H9 (cell line): ENCODE measurements around the gene RBPJ. TPM values are rescaled to one million over a fixed set of nuclear protein-coding genes. Genes with fewer than 3 reads are reported as not detected.

Source experiments
- DNase-seq: peaks from one replicate; pipeline ENCODE4 v3.0.0-alpha.2; 2017
- H2AFZ ChIP-seq: one replicate; pipeline ENCODE4 v1.6.1; 2013; ENCODE audit warnings: mild to moderate bottlenecking, low read length, control low read depth, moderate library complexity
- H2AK5ac ChIP-seq: 2 replicates; pipeline ENCODE4 v1.6.1; 2013; ENCODE audit warnings: low read length, control low read depth, mixed read lengths; ENCODE audit not compliant: insufficient read length
- H2BK120ac ChIP-seq: one replicate; pipeline ENCODE4 v1.6.1; 2013; ENCODE audit warnings: low read depth, mild to moderate bottlenecking, low read length, control low read depth, inconsistent platforms; ENCODE audit not compliant: poor library complexity, severe bottlenecking
- H2BK12ac ChIP-seq: 2 replicates; pipeline ENCODE4 v1.6.1; 2013; ENCODE audit warnings: low read length, control low read depth, mixed read lengths, low read depth; ENCODE audit not compliant: insufficient read length
- H2BK15ac ChIP-seq: 2 replicates; pipeline ENCODE4 v1.6.1; 2013; ENCODE audit warnings: low read depth, low read length, control low read depth
- H2BK20ac ChIP-seq: one replicate; pipeline ENCODE4 v1.6.1; 2013; ENCODE audit warnings: low read depth, mild to moderate bottlenecking, low read length, control low read depth, inconsistent platforms; ENCODE audit not compliant: poor library complexity, severe bottlenecking
- H2BK5ac ChIP-seq: 2 replicates; pipeline ENCODE4 v1.6.1; 2013; ENCODE audit warnings: low read length, control low read depth, mixed read lengths; ENCODE audit not compliant: insufficient read length
- H3K14ac ChIP-seq: 2 replicates; pipeline ENCODE4 v1.6.1; 2013; ENCODE audit warnings: low read length, control low read depth; ENCODE audit not compliant: insufficient read depth
- H3K18ac ChIP-seq: 2 replicates; pipeline ENCODE4 v1.6.1; 2013; ENCODE audit warnings: low read depth, mild to moderate bottlenecking, mixed read lengths, low read length, control low read depth; ENCODE audit not compliant: insufficient read length
- H3K23ac ChIP-seq: 2 replicates; pipeline ENCODE4 v1.6.1; 2013; ENCODE audit warnings: low read length, control low read depth, mixed read lengths, low read depth; ENCODE audit not compliant: insufficient read length
- H3K23me2 ChIP-seq: 2 replicates; pipeline ENCODE4 v1.6.1; 2013; ENCODE audit warnings: low read depth, mild to moderate bottlenecking, mixed read lengths, low read length, control low read depth; ENCODE audit not compliant: insufficient read length, poor library complexity, severe bottlenecking
- H3K27ac ChIP-seq: 2 replicates; pipeline ENCODE4 v1.5.1; 2013; ENCODE audit warnings: low read length, control low read depth, mixed read lengths, low read depth; ENCODE audit not compliant: insufficient read length
- H3K27me3 ChIP-seq: 2 replicates; pipeline ENCODE4 v1.6.1; 2013; ENCODE audit warnings: low read length, control low read depth, inconsistent platforms; ENCODE audit not compliant: insufficient read depth
- H3K4ac ChIP-seq: 2 replicates; pipeline ENCODE4 v1.6.1; 2013; ENCODE audit warnings: low read depth, mild to moderate bottlenecking, control low read depth, inconsistent platforms, low read length, moderate library complexity
- H3K4me1 ChIP-seq: 2 replicates; pipeline ENCODE4 v1.6.1; 2013; ENCODE audit warnings: low read length, control low read depth, inconsistent platforms; ENCODE audit not compliant: insufficient read depth
- H3K4me2 ChIP-seq: 2 replicates; pipeline ENCODE4 v1.6.1; 2013; ENCODE audit warnings: low read length, control low read depth, mixed read lengths; ENCODE audit not compliant: insufficient read length, insufficient read depth
- H3K56ac ChIP-seq: 2 replicates; pipeline ENCODE4 v1.6.1; 2013; ENCODE audit warnings: low read depth, mild to moderate bottlenecking, mixed read lengths, low read length, control low read depth; ENCODE audit not compliant: insufficient read length
- H3K79me1 ChIP-seq: 2 replicates; pipeline ENCODE4 v1.6.1; 2013; ENCODE audit warnings: low read depth, mild to moderate bottlenecking, moderate library complexity, low read length, control low read depth, inconsistent platforms; ENCODE audit not compliant: insufficient read depth, poor library complexity, severe bottlenecking
- H3K79me2 ChIP-seq: 2 replicates; pipeline ENCODE4 v1.6.1; 2013; ENCODE audit warnings: low read length, control low read depth, inconsistent platforms; ENCODE audit not compliant: insufficient read depth
- H3K9ac ChIP-seq: 2 replicates; pipeline ENCODE4 v1.6.1; 2013; ENCODE audit warnings: low read length, control low read depth, mixed read lengths; ENCODE audit not compliant: insufficient read length; ENCODE audit errors: extremely low read depth
- H3K9me3 ChIP-seq: one replicate; pipeline ENCODE4 v1.6.1; 2013; ENCODE audit warnings: low read depth, low read length, inconsistent platforms; ENCODE audit not compliant: control insufficient read depth
- H3T11ph ChIP-seq: one replicate; pipeline ENCODE4 v1.6.1; 2013; ENCODE audit warnings: mild to moderate bottlenecking, low read length, control low read depth, inconsistent platforms
- H4K20me1 ChIP-seq: one replicate; pipeline ENCODE4 v1.6.1; 2013; ENCODE audit not compliant: control insufficient read depth, insufficient read length, insufficient read depth
- H4K5ac ChIP-seq: 2 replicates; pipeline ENCODE4 v1.6.1; 2013; ENCODE audit warnings: low read depth, mild to moderate bottlenecking, mixed read lengths, low read length, control low read depth; ENCODE audit not compliant: insufficient read length
- H4K8ac ChIP-seq: replicated peaks from 2 replicates; pipeline ENCODE4 v1.6.1; 2013; ENCODE audit warnings: low read length, control low read depth, mixed read lengths, low read depth; ENCODE audit not compliant: insufficient read length
- H4K91ac ChIP-seq: 2 replicates; pipeline ENCODE4 v1.6.1; 2013; ENCODE audit warnings: low read depth, mild to moderate bottlenecking, moderate library complexity, mixed read lengths, low read length, control low read depth; ENCODE audit not compliant: insufficient read length
- H3K27ac Mint-ChIP-seq, 3 experiments: 2 replicates in 2 of 3; 3 replicates in 1 of 3; pipeline ENCODE4 v1.8.0; 2020 to 2021; ENCODE audit warnings: mixed read lengths in 3 of 3, mild to moderate bottlenecking in 1 of 3, moderate library complexity in 1 of 3
- H3K27me3 Mint-ChIP-seq: 2 replicates; pipeline ENCODE4 v1.8.0; 2021; ENCODE audit warnings: low read depth, mild to moderate bottlenecking, moderate library complexity, mixed read lengths
- H3K36me3 Mint-ChIP-seq, 3 experiments: 2 replicates in 2 of 3; 3 replicates in 1 of 3; pipeline ENCODE4 v1.8.0; 2020 to 2021; ENCODE audit warnings: low read depth in 3 of 3, mixed read lengths in 3 of 3; ENCODE audit not compliant: insufficient read depth in 1 of 3
- H3K4me1 Mint-ChIP-seq, 2 experiments: 2 replicates each; pipeline ENCODE4 v1.8.0; 2020; ENCODE audit warnings: mixed read lengths in 2 of 2
- H3K4me3 Mint-ChIP-seq, 2 experiments: 2 replicates in 1 of 2; 3 replicates in 1 of 2; pipeline ENCODE4 v1.8.0; 2020 to 2021; ENCODE audit warnings: mild to moderate bottlenecking in 2 of 2, mixed read lengths in 2 of 2, moderate library complexity in 1 of 2
- H3K9me3 Mint-ChIP-seq, 2 experiments: 2 replicates in 1 of 2; 3 replicates in 1 of 2; pipeline ENCODE4 v1.8.0; 2020; ENCODE audit warnings: mild to moderate bottlenecking in 2 of 2, mixed read lengths in 2 of 2, moderate library complexity in 1 of 2
- CTCF ChIP-seq: fragments of 200-600 bp; sonication (generic); conservative IDR thresholded peaks from 3 replicates; pipeline ENCODE4 v1.8.0; 2021; ENCODE audit warnings: antibody characterized with exemption, mild to moderate bottlenecking
- WGBS: extraction: QIAGEN DNeasy Blood & Tissue Kit; methylation state at CpG from one replicate; pipeline ENCODE4 v1.1.7; 2013; ENCODE audit warnings: missing lambda C conversion rate, low lambda C conversion rate, mixed read lengths; ENCODE audit not compliant: insufficient read length; ENCODE audit errors: extremely low coverage; 5-methylcytosine and 5-hydroxymethylcytosine counted together
- total RNA-seq: library from RNA; stranded (reverse); gene quantifications from 2 replicates; pipeline ENCODE4 v1.2.1, GENCODE V29; 2021

Gene RBPJ
- total RNA-seq, 1 experiment from 2014 or later = 166 TPM

DNA sequence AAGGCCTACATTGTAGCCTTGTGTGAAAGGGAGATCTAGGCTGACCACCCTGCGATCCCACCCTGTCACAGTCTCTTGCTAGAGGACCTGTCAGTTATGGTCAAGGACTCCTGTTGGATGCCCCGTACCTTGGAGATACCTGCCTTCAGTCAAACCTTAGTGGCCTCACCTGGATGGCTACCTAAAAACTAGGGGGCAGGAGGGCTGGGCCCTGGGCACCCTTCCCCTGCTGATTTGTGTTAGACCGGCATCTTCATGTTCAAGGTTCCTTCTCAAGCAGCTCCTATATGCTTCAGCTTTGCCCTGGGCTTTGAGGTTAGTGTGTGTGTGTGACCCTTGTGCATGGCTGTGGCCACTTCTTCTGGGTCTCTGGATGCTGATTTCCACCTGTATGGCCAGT is 134.1 kb downstream of the RBPJ start:
- H3K36me3 Mint-ChIP-seq = peaks cover 0 to 6% (median 1%) of the 10 kb centered on the region in 3 experiments; a peak in 2 of 7 replicates
- H3K27ac Mint-ChIP-seq = no peak overlapping the region
- H3K27me3 Mint-ChIP-seq = peaks cover 1% of the 10 kb centered on the region; the same call in 1 of the 2 replicates
- Histone ChIP-seq H3T11ph (no peak overlapping the region), H4K20me1 (no peaks in the 10 kb centered on the region), H2AK5ac (no peak overlapping the region), H3K27ac (no peak overlapping the region), H2AFZ (no peak overlapping the region), H3K79me1 (no peaks in the 10 kb centered on the region), H3K18ac (no peak overlapping the region), H2BK120ac (no peak overlapping the region), H3K14ac (no peak overlapping the region), H3K23me2 (no peaks in the 10 kb centered on the region), H2BK5ac (no peak overlapping the region), H3K4me1 (no peaks in the 10 kb centered on the region), H2BK20ac (no peak overlapping the region), H3K23ac (no peak overlapping the region), H3K4me2 (no peak overlapping the region), H3K9ac (no peak overlapping the region), H2BK12ac (no peak overlapping the region), H4K8ac (no peak overlapping the region), H2BK15ac (no peak overlapping the region), H3K27me3 (no peaks in the 10 kb centered on the region), H3K9me3 (no peaks in the 10 kb centered on the region), H3K4ac (no peak overlapping the region), H3K79me2 (no peaks in the 10 kb centered on the region), H4K5ac (no peak overlapping the region), H3K56ac (no peak overlapping the region), H4K91ac (no peak overlapping the region)
- H3K9me3 Mint-ChIP-seq = peaks cover 3 to 8% of the 10 kb centered on the region in 2 experiments
- H3K4me3 Mint-ChIP-seq = no peak overlapping the region
- no peak for TF ChIP-seq CTCF
- no CpG with 5 or more reads among the region's 3 CpGs for WGBS
- H3K4me1 Mint-ChIP-seq = peaks cover 16 to 20% of the 10 kb centered on the region in 2 experiments
- no peak for DNase-seq
